Inferior parietal cortex (tissue), 1 donor: ENCODE measurements around the gene RALGAPB.
"Not testable (repeated sequence)": the region's sequence is repeated elsewhere in the genome, so short reads cannot be mapped to it uniquely, and the experiment has no call there.

ENCODE experiments used
- DNase-seq: peaks from one replicate; pipeline ENCODE4 v3.0.0-alpha.2; 2016; ENCODE audit errors: extremely low spot score

The RALGAPB gene

GRCh38 chr20:38472513-38473366, at the start of gene RALGAPB:
Gene RALGAPB (plus strand): TSS chr20:38472843. CDS start chr20:38488433, 15,590 bp downstream.
- peak; percentile 99 for DNase-seq

DNA sequence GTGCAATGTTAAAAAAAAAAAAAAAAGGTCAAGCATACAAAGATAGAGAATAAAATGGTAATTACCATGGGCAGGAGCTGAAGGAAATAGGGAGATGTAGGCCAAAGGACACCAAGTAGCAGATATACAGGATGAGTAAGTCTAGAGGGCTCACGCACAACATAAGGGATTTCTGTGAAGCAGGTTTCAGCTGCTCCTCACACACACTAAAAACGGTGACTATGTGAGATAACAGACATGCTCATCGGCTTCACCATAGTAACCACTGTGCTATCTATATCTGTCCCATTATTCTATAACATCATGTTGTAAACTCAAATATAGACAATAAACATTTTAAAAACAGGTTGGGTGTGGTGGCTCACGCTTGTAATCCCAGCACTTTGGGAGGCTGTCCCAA, 49.1 kb upstream of the RALGAPB start:
- no peak for DNase-seq

DNA sequence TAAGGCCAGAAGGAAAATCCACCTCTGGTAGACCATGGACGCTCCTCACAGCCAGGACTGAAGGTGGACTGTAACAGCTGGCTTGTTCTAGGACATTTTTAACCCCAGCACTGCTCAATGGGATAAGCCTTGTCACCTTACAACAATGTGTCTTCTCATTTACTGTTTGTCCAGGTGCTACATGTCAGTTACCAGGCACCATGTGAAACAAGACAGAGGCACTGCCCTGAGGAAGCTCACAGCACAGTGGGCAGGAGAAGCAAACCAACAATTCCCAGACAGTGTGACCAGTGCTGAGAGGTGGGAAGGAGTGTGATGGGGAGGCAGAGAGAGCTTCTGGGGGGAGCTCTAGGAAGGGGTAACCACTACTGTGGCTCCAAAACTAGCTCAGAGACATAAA, 48.2 kb upstream of the RALGAPB start:
- no peak for DNase-seq

- no peak for DNase-seq
Observed at GRCh38 chr20:38426006-38426897, 46.4 kb upstream of the RALGAPB start.

- no peak for DNase-seq
Observed at GRCh38 chr20:38427655-38428023, 45.0 kb upstream of the RALGAPB start.

DNA sequence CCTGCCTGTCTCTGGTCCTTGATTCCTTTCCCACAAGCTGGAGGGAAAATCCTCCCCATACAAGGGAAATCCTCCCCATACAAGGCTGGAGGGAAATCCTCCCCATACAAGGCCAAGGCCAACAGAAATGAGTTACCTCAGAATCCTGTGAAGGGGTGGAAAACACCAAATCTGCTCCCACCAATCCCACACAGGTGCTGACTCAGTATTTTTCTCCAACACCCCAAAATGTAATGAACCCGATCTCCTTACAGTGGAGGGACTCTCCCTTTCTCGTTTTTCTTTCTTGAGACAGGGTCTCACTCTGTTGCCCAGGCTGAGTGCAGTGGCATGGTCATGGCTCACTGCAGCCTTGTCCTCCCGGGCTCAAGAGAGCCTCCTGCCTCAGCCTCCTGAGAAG, 43.8 kb upstream of the RALGAPB start:
- DNase-seq: no peak

- DNase-seq: no peak
Observed at GRCh38 chr20:38429301-38429700, 43.3 kb upstream of the RALGAPB start.

DNA sequence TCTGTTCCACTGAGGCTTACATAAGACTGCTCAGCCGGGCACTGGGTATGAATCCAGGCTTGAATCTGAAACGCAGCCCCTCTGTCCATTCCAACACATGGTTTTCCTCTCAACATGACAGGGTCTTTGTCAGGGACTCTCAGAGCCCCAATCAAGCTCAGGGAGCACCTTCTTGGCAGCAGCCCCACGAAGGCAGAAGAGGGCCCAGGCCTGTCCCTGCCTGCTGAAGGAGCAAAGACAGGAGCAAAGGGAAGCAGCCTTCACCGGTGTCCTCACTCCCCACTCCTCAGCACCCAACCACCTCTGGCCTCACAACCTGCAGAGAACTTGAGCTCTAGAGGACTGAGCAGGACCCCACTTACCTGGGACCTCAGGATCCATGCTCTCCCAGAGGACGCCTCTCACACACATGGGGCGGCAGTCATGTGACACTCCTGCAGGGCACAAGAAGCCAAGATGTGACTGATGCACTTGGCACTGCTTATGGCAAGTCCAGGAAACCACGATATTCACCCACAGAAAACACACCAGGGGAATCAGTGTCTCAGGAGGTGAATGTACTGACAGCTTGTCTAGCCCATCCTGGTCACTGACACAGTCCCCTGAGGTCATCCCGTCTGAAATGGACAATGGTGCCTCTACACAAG, 41.8 kb upstream of the RALGAPB start:
- DNase-seq: no peak

GRCh38 chr20:38432292-38432691, 40.4 kb upstream of the RALGAPB start:
- no peak for DNase-seq

GRCh38 chr20:38432870-38433269, 39.8 kb upstream of the RALGAPB start:
- DNase-seq: not testable (repeated sequence)

DNA sequence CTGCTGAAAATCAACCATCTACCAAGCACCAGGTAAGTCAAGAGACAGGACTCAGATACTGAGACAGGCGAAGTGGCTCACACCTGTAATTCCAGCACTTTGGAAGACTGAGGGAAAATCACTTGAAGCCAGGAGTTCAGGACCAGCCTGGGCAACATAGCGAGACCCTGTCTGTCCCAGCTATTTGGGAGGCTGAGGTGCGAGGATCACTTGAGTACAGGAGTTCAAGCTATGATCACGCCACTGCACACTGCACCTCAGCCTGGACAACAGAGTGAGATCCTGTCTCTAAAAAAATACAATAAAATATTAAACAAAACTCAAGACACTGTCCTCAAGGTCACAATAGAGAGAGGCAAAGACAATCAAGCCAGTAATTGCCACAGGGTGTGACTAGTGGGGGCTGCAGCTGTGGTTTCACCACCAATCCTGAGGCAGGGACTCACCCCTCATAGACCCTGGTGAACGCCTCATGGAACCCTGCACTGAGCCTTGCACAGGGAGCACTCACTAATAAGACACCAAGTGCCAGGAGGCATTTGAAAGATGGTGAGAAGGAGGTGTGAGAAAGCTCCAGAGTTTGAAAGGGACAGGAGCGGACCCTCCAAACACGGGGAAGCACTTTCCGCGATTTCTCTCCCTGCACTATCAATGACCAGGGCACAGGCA, 39.2 kb upstream of the RALGAPB start:
- DNase-seq: no peak

GRCh38 chr20:38434301-38434741, 38.3 kb upstream of the RALGAPB start:
- no peak for DNase-seq

- DNase-seq: peak; percentile 94
Observed at GRCh38 chr20:38434770-38435554, 37.7 kb upstream of the RALGAPB start, which contains the start of gene SNHG17. Gene SNHG17 (minus strand): TSS chr20:38435328.

- DNase-seq: no peak
Observed at GRCh38 chr20:38435555-38435939, 37.1 kb upstream of the RALGAPB start.

DNA sequence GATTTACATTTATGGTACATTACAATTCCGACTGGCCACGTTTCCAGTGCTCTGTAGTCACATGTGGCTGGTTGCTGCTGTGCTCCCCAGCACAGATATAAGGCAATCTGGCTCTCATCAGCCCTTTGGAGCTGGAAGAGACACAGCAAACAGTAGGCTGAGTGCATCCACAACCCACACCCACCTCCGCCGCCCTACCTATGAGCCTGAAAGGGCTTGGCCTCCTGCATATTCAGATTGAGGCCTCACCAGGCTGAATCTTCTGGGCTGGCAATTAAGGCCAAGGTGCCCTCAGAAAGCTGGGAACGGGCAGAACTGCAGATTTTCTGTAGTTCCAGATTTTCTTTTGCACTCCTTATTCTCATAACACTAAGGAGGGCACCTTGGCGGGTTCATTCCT, 34.8 kb upstream of the RALGAPB start:
- no peak for DNase-seq

- DNase-seq: not testable (repeated sequence)
Observed at GRCh38 chr20:38441110-38441509, 31.5 kb upstream of the RALGAPB start.

DNA sequence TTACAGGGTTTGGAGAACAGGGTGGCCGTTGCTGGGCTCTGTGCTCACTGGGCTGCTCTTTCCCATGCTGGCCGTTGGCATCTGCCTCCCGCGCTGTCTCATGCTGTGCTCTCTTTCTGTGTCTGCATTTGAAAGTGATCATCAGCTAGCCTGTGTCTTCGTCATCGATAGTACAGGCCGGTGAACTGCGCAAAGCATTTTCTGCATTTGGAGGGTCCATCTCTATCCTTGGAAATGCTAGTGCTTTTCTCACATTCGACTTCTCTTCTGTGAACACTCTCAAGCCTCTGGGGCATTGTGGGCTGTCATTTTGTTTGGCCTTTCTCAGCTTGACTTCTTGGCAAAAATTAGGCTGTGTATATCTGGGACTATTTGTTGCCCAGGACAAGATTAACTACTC, 30.7 kb upstream of the RALGAPB start:
- DNase-seq: no peak

DNA sequence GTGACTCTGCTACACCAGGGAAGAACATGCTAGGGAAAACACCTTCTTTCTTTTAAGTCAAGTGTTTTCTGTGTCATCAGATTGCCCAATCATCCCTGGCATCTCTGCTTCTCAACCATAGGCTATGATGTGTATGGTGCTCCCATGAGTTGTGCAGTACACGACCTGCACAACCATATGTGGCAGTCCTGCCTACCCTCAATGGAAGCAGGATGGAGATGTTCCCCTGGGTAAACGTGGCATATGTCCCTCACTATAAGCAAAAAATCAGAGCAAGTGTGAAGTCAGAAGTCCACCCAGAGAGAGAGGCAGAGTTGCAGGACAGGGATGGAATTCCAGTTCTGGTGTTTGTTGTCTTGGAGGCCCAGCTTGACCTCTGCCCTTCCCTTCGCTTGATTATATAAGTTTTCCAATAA, 27.3 kb upstream of the RALGAPB start:
- DNase-seq: no peak

DNA sequence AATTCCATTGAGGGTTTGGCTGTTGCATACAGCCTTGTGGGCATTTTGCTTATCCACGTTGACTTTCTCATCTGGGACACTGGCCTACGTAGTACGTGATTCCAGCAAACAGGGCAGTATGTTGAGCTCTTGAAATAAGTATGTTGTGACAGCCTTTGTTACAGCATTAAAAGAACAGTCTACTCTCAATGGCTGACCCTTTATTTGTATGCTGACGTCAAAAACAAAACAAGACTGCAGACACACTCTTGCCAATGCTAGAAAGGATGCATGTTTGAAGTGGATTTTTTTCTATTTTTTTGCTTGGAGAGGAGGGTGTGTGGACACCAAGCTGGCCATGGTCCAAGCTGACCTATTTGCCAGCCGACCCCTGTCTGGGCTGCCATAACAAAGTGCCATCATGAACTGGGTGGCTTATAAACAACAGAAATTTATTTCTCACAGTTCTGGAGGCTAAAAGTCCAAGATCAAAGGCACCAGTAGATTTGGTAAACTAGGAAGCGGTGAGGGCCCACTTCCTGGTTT, 26.7 kb upstream of the RALGAPB start:
- DNase-seq: no peak

DNA sequence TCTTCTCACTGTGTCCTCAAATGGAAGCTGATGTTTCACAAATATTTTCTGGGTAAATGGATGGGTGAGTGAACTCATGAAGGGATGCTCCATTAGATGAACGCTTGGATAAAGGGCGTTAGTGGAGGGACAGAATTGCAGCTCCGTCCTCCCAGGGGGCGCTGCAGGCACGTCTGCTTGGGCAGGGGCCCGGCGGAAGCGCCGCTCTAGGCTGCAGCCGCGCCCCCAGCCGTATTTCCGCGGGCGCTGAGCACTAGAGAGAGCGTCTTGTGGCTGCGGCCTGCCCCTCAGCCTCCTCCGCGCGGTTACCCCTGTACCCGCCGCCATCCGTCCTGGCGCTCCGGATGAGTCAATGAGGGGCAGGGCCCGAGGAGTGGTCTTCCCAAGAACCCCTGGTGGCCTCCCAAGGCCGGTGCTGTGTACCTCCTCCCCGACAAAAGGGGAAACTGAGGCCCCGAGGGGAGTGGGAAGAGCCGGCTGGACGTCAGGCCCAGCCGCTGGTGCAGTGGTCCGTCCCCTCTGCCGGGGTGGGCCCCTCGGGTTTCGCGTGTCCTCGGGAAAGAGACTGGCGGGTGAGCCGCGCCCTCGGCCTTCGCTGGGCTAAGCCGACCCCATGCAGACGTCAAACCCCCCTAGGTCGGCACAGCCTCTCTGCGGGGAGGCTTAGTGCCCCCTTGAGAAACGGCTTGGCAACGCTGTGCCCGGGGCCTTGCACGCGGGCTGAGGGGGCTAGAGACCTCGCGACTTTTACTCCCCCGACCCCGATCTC, 26.0 kb upstream of the RALGAPB start:
- DNase-seq: peak; percentile 91
